HG03565 (cell line): ENCODE measurements around the gene LMBR1.
"Not testable (repeated sequence)": the region's sequence is repeated elsewhere in the genome, so short reads cannot be mapped to it uniquely, and the experiment has no call there.

ENCODE experiments used
- ATAC-seq: cut with Tn5 transposase; IDR thresholded peaks from one replicate; pipeline ENCODE4 v1.9.1; 2021; ENCODE audit warnings: mild to moderate bottlenecking, moderate library complexity; ENCODE audit not compliant: unreplicated experiment

The LMBR1 gene

DNA sequence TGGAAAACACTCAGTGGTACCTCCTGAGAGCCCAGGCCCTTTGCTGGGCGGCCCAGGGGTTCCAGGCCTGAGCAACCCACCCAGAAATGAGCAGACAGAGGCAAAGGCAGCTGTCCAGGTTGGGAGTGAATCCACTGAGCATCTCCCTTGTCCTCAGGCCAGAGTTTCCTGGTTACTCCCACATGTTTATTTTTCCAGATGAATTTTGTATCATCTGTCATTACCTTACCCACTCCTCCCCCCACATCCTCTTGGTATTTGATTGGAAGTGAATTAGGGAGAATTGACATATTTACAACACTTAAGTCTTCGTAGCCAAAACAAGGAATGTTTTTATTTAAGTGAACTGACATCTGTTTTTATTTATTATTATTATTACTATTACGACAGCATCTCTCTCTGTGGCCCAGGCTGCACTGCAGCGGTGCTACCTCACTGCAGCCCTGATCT, 13.2 kb upstream of the LMBR1 start:
- no peak for ATAC-seq

DNA sequence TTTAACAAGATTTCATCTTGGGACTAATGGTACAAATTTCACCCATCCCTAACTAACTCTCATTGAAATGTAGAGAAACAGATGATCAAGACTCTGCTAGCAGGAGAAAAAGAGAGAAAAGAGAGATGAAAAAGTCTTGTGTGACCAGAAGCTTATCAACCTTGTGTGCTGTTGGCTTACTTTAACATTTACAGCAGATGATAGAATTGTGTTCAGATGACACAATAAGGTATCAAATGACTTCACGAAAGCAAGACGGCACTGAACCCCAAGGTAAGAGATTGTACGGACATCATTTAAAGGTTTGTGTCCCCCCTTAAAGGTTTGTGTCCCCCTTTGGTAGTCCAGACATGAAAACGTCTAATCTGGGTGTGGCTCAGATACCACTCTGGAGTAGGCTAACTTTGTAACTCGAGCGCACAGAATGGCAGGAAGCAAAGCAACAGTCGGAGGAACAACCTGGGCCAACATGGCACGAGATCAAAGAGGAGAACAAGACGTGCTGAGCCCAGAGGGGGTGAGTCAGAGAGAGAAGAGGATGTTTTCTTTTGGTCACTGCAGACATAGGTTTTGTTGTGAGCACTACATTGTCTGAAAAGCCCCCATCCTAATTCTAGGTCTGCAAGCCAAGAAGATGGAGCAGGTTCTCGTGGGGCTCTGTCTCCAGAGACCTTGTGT, 10.4 kb upstream of the LMBR1 start:
- no peak for ATAC-seq

DNA sequence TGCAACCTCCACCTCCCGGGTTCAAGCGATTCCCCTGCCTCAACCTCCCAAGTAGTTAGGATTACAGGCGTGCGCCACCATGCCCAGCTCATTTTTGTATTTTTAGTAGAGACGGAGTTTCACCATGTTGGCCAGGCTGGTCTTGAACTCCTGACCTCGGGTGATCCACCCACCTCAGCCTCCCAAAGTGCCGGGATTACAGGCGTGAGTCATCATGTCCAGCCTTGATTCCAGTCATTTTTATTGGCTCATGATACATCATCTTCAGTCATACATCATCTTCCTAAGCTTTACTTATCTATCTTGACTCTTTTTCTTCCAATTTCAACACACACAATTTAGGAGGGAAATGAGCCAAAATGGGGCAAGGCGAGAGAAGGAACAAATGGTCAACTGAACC, 7.1 kb upstream of the LMBR1 start:
- ATAC-seq, result not testable (repeated sequence)

DNA sequence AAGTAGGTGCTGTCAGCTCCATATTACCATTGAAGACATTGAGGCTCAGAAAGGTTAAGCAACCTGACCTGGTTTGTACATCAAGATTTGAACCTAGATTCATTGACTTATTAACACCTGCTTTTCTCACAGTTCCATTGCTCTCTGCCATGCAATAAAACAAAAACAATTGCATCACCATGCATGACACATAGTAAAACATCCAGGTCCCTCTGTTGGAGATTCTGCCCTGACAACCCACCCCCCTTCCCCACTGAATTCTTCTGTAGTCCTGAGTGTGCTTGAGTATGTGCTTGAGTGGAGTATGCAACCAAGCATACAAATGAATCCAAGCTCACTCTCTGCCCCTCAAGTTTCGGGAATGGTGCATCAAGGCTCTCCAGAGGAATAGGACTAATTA, 6.0 kb upstream of the LMBR1 start:
- ATAC-seq, result no peak

DNA sequence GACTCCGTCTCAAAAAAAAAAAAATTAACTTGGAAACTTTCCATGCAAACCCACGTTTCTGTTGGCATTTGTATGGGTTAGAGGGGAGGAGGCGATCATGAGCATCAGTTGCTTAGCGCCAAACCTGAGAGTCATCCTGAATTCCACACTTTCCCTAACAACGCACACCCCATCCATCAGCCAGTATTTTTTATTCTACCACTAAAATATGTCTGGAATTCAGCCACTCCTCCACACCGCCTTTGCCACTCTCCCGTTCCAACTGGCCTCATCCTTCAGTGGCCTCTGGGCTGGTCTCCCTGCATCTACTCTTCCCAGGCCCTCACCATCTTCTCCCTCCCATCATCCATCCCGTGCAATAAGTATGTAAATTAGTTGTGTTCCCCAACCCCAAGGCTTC, 4.7 kb upstream of the LMBR1 start:
- no peak for ATAC-seq

DNA sequence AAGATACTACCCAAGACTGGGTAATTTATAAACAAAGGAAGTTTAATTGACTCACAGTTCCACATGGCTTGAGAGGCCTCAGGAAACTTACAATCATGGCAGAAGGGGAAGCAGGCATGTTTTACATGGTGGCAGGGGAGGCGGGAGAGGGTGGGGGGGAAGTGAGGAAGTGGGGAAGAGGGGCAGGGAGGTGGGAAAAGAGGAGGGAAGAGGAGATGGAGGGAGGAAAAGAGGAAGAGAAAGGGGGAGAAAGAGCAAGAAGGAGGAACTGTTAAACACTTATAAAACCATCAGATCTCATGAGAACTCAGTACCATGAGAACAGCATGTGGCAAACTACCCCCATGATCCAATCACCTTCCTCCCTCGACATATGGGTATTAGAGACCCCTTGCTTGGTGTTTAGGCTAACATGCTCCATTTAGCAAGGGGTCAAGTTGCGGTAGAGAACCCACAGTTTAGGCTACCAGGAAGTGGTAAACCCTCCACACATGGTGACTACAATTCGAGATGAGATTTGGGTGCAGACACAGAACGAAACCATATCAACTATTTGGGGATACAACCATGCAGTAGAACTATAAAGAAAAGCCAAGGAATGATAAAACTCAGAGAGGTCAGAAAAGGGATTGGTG, 3.5 kb upstream of the LMBR1 start:
- ATAC-seq, result no peak

DNA sequence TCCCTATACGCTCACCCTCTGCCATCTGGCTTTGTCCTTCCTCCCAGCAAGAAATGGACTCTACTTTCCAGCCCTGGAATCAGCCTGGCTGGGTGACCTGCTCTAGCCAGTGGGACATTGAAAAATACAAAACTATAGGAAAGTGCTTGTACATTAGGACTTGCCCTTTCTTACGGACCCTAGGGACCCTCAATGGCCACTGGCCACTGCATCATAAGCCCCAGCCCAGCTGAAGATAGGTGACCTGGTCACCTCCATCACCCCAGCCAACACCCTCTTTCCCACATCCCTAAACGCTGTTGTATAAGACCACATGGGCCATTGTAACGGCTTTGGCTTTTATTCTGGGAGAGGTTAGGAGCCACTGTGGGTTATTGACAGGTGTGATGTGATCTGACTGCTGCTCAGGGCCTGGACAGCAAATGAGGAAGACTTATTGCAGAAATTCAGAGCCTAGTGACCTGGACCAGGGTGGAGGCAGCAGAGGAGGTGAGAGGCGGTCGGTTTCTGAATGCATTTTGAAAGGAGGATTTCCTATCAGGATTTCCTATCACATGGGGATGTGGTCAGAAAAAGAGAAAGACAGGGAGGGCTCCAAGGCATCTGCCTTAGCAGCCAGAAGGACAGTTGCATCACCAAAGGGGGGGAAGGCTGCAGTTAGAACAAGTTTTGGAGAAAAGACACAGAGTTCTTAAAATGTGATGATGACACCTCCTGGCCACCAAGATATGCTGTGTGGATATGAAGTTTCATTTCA, 2.2 kb upstream of the LMBR1 start:
- ATAC-seq, result no peak

DNA sequence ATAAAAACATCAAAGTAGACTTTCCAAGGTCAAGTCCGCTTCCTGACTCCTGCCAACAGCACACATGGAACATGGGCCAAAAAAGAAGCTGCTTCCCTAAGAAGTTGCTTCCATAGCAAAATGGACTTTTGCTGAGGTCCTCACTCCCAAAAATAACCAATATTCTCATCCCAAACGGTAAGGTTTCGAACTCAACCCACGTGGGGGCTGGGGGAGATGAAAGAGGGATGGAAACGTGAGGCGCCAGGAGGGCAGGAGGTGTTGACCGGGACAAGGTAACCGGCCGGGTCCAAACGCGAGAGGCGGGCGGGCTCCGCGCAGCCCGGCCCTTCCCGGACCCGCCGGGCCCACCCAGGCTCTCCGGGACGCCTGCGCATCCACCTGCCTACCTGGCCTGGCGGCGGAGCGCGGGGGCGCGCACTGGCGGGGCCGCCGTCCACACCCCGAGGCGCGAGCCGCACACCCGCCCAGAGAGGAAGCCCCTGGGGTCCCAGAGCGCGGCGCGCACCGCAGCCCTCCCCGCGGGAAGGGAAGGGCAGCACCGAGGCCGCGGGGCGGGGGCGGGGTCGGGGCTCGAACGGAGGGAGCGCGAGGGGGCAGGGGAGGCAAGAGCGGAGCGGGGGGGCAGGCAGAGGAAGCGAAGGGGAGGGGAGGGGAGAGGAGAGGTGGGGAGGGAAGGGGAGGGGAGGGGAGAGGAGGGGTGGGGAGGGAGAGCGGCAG, 742 bp downstream of the LMBR1 start:
- ATAC-seq, result peak; percentile 22

DNA sequence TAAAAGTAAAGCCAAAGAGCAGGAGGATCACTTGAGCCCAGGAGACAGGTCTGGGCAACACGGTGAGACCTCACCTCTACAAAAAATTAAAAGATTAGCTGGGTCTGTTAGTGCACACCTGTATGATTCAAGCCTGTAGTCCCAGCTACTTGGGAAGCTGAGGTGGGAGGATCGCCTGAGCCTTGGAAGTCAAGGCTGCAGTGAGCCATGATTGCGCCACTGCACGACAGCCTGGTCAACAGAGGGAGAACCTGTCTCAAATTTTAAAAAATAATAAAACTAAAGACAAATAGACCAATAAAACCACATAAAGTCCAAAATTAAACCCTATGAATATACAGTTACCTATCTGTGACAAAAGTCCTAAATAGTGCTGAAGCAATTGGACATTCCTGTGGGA, 3.2 kb downstream of the LMBR1 start:
- no peak for ATAC-seq

DNA sequence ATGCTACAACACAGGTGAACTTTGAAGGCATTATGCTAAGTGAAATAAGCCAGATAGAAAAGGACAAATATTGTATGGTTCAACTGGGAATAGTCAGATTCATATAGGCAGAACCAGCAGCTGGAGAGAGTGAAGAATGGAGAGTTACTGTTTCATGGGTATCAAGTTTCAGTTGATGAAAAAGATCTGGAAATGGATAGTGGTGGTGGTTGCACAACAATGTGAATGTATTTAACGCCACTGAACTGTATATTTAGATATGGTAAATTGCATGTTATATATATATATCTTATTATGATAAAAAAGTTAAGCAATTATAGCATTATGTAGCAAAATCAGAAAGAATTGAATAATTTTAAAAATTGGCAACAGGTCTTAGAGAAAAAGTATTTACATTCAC, 3.9 kb downstream of the LMBR1 start:
- no peak for ATAC-seq

DNA sequence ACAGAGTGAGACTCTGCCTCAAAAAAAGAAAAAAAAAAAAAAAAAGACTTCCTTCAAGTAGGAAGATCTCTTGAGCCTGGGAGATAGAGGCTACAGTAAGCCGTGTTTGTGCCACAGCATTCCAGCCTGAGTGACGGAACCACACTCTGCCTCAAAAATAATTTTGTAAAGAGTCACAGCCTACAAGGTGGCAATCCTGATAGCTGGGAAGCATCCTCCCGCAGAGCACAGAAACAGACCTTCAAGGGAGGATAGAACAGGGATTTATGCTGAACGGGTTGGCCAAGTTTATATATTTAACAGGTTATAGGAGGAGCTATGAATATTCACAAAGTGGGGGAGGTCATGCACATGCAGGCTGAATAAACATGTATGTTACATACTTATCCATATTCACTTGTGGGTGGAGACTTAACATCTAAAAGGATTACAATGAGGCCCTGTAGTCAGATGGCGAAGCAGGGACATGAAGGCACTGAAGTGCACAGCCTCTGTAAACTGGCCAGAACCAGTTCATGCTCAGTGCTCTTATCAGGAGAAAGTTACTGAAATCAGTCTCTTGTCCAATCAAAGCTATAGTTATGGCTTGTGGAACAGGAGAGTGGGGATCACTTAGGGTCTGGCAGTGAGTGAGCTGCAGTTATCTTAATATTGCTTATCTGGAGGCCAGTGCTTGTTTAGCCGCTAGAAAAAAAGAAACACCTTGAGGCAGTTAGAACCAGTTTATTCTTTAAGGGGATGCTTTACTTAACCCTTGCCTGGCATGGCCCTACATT, 6.8 kb downstream of the LMBR1 start:
- no peak for ATAC-seq

DNA sequence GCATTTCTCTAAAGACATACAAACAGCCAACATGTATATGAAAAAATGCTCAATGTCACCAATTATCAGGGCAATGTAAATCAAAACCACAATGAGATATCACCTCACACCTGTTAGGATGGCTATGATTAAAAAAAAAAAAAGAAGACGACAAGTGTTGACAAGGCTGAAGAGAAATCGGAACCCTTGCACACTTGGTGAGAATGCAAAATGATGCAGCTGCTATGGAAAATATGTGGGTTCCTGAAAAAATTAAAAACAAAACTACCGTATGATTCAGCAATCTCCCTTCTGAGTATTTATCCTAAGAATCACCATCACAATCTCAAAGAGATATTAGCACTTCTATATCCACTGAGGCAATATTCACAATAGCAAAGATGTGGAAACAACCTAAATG, 11.3 kb downstream of the LMBR1 start:
- ATAC-seq, result no peak

DNA sequence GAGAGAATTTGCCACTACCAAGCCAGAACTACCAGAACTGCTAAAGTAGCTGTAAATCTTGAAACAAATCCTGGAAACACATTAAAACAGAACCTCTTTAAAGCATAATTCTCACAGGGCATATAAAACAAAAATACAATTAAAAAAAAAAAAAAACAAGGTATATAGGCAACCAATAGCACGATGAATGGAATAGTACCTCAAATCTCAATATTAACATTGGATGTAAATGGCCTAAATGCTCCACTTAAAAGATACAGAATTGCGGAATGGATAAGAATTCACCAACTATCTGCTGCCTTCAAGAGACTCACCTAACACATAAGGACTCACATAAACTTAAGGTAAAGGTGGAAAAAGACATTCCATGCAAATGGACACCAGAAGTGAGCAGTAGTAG, 17.2 kb downstream of the LMBR1 start:
- no peak for ATAC-seq

DNA sequence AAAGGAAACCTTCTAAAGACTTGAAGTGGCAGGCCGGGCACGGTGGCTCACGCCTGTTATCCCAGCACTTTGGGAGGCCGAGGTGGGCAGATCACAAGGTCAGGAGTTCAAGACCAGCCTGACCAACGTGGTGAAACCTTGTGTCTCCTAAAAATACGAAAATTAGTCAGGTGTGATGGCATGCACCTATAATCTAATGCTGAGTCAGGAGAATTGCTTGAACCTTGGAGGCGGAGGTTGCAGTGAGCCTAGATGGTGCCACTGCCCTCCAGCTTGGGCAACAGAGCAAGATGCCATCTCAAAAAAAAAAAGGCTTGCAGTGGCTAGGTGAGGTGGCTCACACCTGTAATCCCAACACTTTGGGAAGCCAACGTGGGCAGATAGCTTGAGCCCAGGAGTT, 24.6 kb downstream of the LMBR1 start:
- not testable (repeated sequence) for ATAC-seq

DNA sequence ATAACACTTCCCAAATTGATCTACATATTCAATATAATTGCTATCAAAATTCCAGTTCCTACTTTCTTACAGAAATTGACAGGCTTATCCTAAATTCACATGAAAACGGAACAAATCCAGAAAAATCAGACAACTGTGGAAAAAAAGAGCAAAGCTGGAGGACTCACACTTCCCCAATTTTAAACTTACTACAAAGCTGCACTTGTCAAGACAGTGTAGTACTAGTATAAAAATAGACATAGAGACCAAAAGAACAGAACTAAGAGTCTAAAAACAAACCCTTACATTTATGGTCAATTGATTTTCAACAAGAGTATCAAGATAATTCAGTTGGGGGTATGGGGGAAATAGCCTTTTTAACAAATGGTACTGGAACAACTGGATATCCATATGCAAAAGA, 27.5 kb downstream of the LMBR1 start:
- ATAC-seq, result peak; percentile 41

DNA sequence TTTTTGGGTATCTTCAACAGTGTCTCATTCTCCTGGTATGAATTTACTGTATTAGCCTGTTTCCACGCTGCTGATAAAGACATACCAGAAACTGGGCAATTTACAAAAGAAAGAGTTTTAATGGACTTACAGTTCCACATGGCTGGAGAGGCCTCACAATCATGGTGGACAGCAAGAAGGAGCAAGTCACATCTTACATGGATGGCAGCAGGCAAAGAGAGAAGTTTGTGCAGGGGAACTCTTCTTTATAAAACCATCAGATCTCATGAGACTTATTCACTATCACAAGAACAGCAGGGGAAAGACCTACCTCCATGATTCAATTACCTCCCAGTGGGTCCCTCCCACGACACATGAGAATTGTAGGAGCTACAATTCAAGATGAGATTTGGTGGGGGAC, 31.0 kb downstream of the LMBR1 start:
- ATAC-seq, result not testable (repeated sequence)

DNA sequence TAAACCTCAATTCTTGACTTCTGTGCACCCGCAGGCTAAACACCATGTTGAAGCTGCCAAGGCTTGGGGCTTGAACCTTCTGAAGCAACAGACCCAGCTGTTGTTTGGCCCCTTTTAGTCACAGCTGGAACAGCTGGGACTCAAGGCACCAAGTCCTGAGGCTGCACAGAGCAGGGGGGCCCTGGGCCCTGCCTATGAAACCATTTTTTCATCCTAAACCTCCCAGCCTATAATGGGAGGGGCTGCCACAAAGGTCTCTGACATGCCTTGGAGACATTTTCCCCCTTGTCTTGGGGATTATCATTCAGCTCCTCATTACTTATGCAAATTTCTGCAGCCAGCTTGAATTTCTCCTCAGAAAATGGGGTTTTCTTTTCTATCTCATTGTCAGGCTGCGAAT, 31.8 kb downstream of the LMBR1 start:
- no peak for ATAC-seq

DNA sequence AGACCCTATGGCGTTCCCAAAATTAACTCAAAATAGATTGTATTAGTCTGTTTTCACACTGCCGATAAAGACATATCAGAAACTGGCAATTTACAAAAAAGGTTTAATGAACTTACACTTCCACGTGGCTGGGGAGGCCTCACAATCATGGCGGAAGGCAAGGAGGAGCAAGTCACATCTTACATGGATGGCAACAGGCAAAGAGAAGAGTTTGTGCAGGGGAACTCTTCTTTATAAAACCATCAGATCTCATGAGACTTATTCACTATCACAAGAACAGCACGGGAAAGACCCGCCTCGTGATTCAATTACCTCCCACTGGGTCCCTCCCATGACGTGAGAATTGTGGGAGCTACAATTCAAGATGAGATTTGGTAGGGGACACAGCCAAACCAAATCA, 32.9 kb downstream of the LMBR1 start:
- not testable (repeated sequence) for ATAC-seq

DNA sequence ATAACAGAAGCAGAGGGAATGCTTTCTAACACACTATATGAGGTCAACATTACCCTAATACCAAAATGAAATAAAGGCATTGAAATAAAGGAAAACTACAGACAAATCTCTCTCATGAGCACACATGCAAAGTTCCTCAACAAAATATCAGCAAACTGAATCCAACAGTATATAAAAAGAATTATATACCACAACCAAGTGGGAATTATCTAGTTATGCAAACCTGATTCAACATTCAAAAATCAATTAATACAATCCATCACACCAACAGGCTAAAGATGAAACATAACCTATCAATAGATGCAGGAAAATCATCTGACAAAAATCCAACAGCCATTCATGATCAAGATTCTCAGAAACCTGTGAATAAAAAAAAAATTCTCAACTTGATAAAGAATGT, 34.5 kb downstream of the LMBR1 start:
- no peak for ATAC-seq

DNA sequence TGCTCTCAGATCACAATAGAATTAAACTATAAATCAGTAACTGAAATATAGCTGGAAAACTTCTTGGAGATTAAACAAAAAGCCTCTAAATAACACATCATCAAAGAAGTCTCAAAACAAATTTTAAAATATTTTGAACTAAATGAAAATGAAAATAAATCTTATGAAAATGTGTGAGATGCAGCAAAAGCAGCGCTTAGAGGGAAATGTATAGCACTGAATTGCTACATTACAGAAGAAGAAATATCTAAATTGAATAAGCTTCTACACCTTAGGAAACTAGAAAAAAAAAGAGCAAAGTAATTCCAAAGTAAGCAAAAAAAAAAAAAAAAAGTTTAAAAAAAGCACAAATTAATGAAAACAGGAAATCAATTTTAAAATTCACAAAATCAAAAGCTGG, 35.2 kb downstream of the LMBR1 start:
- ATAC-seq, result no peak

DNA sequence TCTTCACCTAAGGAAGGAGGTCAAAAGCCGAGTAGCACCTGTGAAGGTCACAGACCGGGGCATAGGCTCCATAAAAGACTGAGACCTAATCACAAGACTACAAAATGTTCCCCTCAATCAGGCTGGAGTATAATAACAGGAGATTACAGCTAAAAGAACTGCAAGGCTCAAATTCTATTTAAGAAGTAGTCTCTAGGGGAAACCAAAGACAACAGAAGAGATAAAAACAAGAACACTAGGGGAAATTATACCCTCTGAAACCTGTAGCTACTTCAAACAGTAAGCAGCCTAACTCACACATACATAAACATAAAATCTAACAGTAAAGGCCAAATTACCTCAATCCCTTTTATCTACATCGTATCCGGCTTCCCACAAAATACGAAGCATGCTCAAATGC, 38.3 kb downstream of the LMBR1 start:
- no peak for ATAC-seq
